GM23338 (cell line): Measurements from ENCODE around the gene GSN. TPM values are rescaled to one million over a fixed set of nuclear protein-coding genes. Genes with fewer than 3 reads are reported as not detected.

Source experiments
- ATAC-seq: fragments of 200-7000 bp; cut with Tn5 transposase; 3 replicates; pipeline ENCODE4 v1.9.1; 2020
- DNase-seq: peaks from one replicate; pipeline ENCODE4 v3.0.0-alpha.2; 2015; ENCODE audit warnings: low spot score
- H2AFZ ChIP-seq: fragments of 200-600 bp; sonication (generic); 2 replicates; pipeline ENCODE4 v1.8.0; 2016; ENCODE audit warnings: antibody characterized with exemption, mild to moderate bottlenecking, moderate library complexity
- H3F3A ChIP-seq: fragments of 200-600 bp; sonication (generic); replicated peaks from 2 replicates; pipeline ENCODE4 v1.8.0; 2017; ENCODE audit warnings: antibody characterized with exemption, mixed run types, low read depth
- H3K27ac ChIP-seq: fragments of 200-600 bp; sonication (generic); 2 replicates; pipeline ENCODE4 v1.6.1; 2016; ENCODE audit warnings: low read depth
- H3K27me3 ChIP-seq: fragments of 200-600 bp; sonication (generic); 2 replicates; pipeline ENCODE4 v1.8.0; 2016; ENCODE audit warnings: mild to moderate bottlenecking, mixed run types, moderate library complexity; ENCODE audit not compliant: insufficient read depth
- H3K36me3 ChIP-seq: fragments of 200-600 bp; sonication (generic); 2 replicates; pipeline ENCODE4 v1.8.0; 2016; ENCODE audit warnings: mild to moderate bottlenecking; ENCODE audit not compliant: insufficient read depth
- H3K4me1 ChIP-seq: fragments of 200-600 bp; sonication (generic); 2 replicates; pipeline ENCODE4 v1.8.0; 2016; ENCODE audit warnings: mild to moderate bottlenecking, moderate library complexity; ENCODE audit not compliant: insufficient read depth
- H3K4me2 ChIP-seq: fragments of 200-600 bp; sonication (generic); 2 replicates; pipeline ENCODE4 v1.7.1; 2017; ENCODE audit warnings: mixed run types
- H3K4me3 ChIP-seq: fragments of 200-600 bp; sonication (generic); 2 replicates; pipeline ENCODE4 v1.6.1; 2016; ENCODE audit warnings: mixed run types
- H3K79me2 ChIP-seq: fragments of 200-600 bp; sonication (generic); replicated peaks from 2 replicates; pipeline ENCODE4 v1.8.0; 2017; ENCODE audit warnings: mild to moderate bottlenecking; ENCODE audit not compliant: insufficient read depth
- H3K9me2 ChIP-seq: fragments of 200-600 bp; sonication (generic); 2 replicates; pipeline ENCODE4 v1.8.0; 2017; ENCODE audit not compliant: insufficient read depth
- H4K20me1 ChIP-seq: fragments of 200-600 bp; sonication (generic); replicated peaks from 2 replicates; pipeline ENCODE4 v1.8.0; 2017; ENCODE audit warnings: mild to moderate bottlenecking; ENCODE audit not compliant: insufficient read depth
- H3K27ac Mint-ChIP-seq: 2 replicates; pipeline ENCODE4 v1.8.0; 2020; ENCODE audit warnings: inconsistent platforms, mild to moderate bottlenecking, moderate library complexity, mixed read lengths
- H3K27me3 Mint-ChIP-seq: 3 replicates; pipeline ENCODE4 v1.8.0; 2022; ENCODE audit warnings: low read depth, mild to moderate bottlenecking, moderate library complexity, mixed read lengths, inconsistent platforms; ENCODE audit not compliant: insufficient read depth, poor library complexity
- H3K36me3 Mint-ChIP-seq: 3 replicates; pipeline ENCODE4 v1.8.0; 2021; ENCODE audit warnings: low read depth, mild to moderate bottlenecking, inconsistent platforms, moderate library complexity, mixed read lengths
- H3K4me1 Mint-ChIP-seq: 3 replicates; pipeline ENCODE4 v1.8.0; 2020; ENCODE audit warnings: mild to moderate bottlenecking, inconsistent platforms, mixed read lengths
- H3K4me3 Mint-ChIP-seq: 3 replicates; pipeline ENCODE4 v1.8.0; 2021; ENCODE audit warnings: moderate library complexity, mild to moderate bottlenecking, inconsistent platforms, mixed read lengths
- H3K9me3 Mint-ChIP-seq: 3 replicates; pipeline ENCODE4 v1.8.0; 2020; ENCODE audit warnings: moderate library complexity, mild to moderate bottlenecking, inconsistent platforms, mixed read lengths
- ETS1 ChIP-seq: IDR thresholded peaks from 2 replicates; pipeline ENCODE4 v1.6.1; 2016; ENCODE audit warnings: antibody characterized with exemption
- EZH2 ChIP-seq: fragments of 200-600 bp; sonication (generic); IDR thresholded peaks from one replicate; pipeline ENCODE4 v1.8.0; 2017; ENCODE audit warnings: antibody characterized with exemption, mild to moderate bottlenecking, low read depth; ENCODE audit not compliant: unreplicated experiment
- EZH2phosphoT487 ChIP-seq: fragments of 200-600 bp; sonication (generic); IDR thresholded peaks from one replicate; pipeline ENCODE4 v1.8.1; 2018; ENCODE audit warnings: antibody characterized with exemption; ENCODE audit not compliant: unreplicated experiment
- JUNB ChIP-seq: IDR thresholded peaks from one replicate; pipeline ENCODE4 v1.6.1; 2016; ENCODE audit warnings: antibody characterized with exemption; ENCODE audit not compliant: unreplicated experiment
- NANOG ChIP-seq: IDR thresholded peaks from 2 replicates; pipeline ENCODE4 v1.6.1; 2016; ENCODE audit warnings: antibody characterized with exemption, borderline replicate concordance
- POLR2AphosphoS5 ChIP-seq: IDR thresholded peaks from 2 replicates; pipeline ENCODE4 v1.6.1; 2016; ENCODE audit warnings: antibody characterized with exemption, low read depth
- STAT1 ChIP-seq: IDR thresholded peaks from one replicate; pipeline ENCODE4 v1.6.1; 2016; ENCODE audit warnings: antibody characterized with exemption; ENCODE audit not compliant: unreplicated experiment
- ZNF331 ChIP-seq: fragments of 250-450 bp; sonication (Bioruptor Pico); IDR thresholded peaks from 2 replicates; pipeline ENCODE4 v1.5.0; 2020; ENCODE audit warnings: low read depth, mild to moderate bottlenecking, moderate library complexity
- ZNF462 ChIP-seq: fragments of 250-450 bp; sonication (Bioruptor Pico); IDR thresholded peaks from 2 replicates; pipeline ENCODE4 v1.5.0; 2020; ENCODE audit warnings: mild to moderate bottlenecking, moderate library complexity
- polyA plus RNA-seq: library from polyadenylated mRNA; unstranded; fragments of >200 nt; fragmentation: Nextera tagmentation; extraction: Ambion mirVana; gene quantifications from 2 replicates; pipeline ENCODE4 v1.2.1, GENCODE V29; 2016
- total RNA-seq: library from RNA; depleted of rRNA; stranded (reverse); fragments of >200 nt; shearing (Covaris generic); gene quantifications from 2 replicates; pipeline ENCODE4 v1.2.3, GENCODE V29; 2014
- TF ChIP-seq, protein P1 (sequence below): IDR thresholded peaks from one replicate; pipeline ENCODE4 v1.6.1; 2018; ENCODE audit warnings: antibody characterized with exemption; ENCODE audit not compliant: unreplicated experiment
- TF ChIP-seq, protein P2 (sequence below), 2 experiments: fragments of 200-600 bp in 1 of 2; sonication (generic) in 1 of 2; conservative IDR thresholded peaks; 2 replicates each; pipeline versions ENCODE4 v1.5.1 to v1.6.1; 2016 to 2017; ENCODE audit warnings: antibody characterized with exemption in 2 of 2, low read depth in 2 of 2, mild to moderate bottlenecking in 2 of 2, moderate library complexity in 1 of 2

The GSN gene
- total and polyA plus RNA-seq, 2 experiments from 2014 or later: 30.2 to 85.7 TPM

GRCh38 chr9:121350036-121350435, 82.1 kb downstream of the GSN start (continued):
- TF ChIP-seq ZNF462 (CRISPR knock-in tag) (no peak), EZH2 (no peak), JUNB (no peak), EZH2phosphoT487 (no peak)
- TF ChIP-seq, protein P1, sequence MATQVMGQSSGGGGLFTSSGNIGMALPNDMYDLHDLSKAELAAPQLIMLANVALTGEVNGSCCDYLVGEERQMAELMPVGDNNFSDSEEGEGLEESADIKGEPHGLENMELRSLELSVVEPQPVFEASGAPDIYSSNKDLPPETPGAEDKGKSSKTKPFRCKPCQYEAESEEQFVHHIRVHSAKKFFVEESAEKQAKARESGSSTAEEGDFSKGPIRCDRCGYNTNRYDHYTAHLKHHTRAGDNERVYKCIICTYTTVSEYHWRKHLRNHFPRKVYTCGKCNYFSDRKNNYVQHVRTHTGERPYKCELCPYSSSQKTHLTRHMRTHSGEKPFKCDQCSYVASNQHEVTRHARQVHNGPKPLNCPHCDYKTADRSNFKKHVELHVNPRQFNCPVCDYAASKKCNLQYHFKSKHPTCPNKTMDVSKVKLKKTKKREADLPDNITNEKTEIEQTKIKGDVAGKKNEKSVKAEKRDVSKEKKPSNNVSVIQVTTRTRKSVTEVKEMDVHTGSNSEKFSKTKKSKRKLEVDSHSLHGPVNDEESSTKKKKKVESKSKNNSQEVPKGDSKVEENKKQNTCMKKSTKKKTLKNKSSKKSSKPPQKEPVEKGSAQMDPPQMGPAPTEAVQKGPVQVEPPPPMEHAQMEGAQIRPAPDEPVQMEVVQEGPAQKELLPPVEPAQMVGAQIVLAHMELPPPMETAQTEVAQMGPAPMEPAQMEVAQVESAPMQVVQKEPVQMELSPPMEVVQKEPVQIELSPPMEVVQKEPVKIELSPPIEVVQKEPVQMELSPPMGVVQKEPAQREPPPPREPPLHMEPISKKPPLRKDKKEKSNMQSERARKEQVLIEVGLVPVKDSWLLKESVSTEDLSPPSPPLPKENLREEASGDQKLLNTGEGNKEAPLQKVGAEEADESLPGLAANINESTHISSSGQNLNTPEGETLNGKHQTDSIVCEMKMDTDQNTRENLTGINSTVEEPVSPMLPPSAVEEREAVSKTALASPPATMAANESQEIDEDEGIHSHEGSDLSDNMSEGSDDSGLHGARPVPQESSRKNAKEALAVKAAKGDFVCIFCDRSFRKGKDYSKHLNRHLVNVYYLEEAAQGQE: no peak

DNA sequence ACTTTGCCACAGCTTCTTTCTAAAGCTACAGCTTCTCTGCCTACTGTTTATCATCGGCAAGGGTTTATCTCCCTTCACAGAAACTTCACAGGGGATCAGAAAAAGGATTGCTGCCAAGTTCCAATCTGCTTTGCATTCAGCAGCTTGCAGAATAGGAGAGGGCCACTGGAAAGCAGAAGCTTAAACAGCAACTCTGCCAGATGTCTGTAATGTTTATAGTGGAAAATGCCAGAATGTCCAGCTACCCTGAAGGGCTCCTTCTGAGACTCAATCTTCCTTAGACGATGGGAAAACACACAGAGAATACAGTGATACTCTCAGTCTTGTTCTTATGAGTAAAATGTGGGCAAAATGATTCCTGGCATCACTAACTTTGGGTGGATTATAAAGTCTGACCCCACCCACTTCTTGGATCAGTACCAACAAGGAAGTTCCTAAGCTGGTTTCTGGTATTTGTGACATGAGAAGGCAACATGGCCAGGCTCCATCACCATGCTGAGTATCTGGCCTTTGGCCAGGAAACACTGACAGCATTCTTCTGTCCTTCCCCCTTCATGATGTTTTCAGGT, 83.1 kb downstream of the GSN start:
- no peaks in the 10 kb centered on the region for H3K27me3 Mint-ChIP-seq
- H3K27ac ChIP-seq: no peak overlapping the region
- no peak for TF ChIP-seq POLR2AphosphoS5
- TF ChIP-seq ETS1: no peak
- TF ChIP-seq, protein P2, sequence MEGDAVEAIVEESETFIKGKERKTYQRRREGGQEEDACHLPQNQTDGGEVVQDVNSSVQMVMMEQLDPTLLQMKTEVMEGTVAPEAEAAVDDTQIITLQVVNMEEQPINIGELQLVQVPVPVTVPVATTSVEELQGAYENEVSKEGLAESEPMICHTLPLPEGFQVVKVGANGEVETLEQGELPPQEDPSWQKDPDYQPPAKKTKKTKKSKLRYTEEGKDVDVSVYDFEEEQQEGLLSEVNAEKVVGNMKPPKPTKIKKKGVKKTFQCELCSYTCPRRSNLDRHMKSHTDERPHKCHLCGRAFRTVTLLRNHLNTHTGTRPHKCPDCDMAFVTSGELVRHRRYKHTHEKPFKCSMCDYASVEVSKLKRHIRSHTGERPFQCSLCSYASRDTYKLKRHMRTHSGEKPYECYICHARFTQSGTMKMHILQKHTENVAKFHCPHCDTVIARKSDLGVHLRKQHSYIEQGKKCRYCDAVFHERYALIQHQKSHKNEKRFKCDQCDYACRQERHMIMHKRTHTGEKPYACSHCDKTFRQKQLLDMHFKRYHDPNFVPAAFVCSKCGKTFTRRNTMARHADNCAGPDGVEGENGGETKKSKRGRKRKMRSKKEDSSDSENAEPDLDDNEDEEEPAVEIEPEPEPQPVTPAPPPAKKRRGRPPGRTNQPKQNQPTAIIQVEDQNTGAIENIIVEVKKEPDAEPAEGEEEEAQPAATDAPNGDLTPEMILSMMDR (conservative IDR thresholded peaks at IDR 0.05; ENCODE audit: low read depth in 2 of 2): no peak
- TF ChIP-seq STAT1: no peak
- TF ChIP-seq ZNF331: no peak
- no peak for TF ChIP-seq NANOG

More for the DNA sequence above, 83.1 kb downstream of the GSN start:
- H3K4me1 ChIP-seq: peaks cover 15% of the 10 kb centered on the region
- ATAC-seq (no peak), DNase-seq (no peak)
- H3K79me2 ChIP-seq: no peaks in the 10 kb centered on the region
- H3K4me3 ChIP-seq: no peak overlapping the region
- no peaks in the 10 kb centered on the region for H3K27me3 ChIP-seq
- no peak overlapping the region for H3K4me2 ChIP-seq
- Mint-ChIP-seq H3K27ac (no peak overlapping the region), H3K4me3 (no peak overlapping the region), H3K4me1 (peaks cover 13% of the 10 kb centered on the region), H3K9me3 (no peaks in the 10 kb centered on the region), H3K36me3 (no peaks in the 10 kb centered on the region; the same call in 2 of the 3 replicates)
- no peak overlapping the region for H2AFZ ChIP-seq
- no peaks in the 10 kb centered on the region for H4K20me1 ChIP-seq
- H3F3A ChIP-seq: no peaks in the 10 kb centered on the region
- H3K36me3 ChIP-seq: peaks cover 7% of the 10 kb centered on the region; the same call in 1 of the 2 replicates
- no peaks in the 10 kb centered on the region for H3K9me2 ChIP-seq
